IMR-90 (cell line): ENCODE results near the gene ZBP1. TPM values are rescaled to one million over a fixed set of nuclear protein-coding genes. Genes with fewer than 3 reads are reported as not detected.

Experiments
- ATAC-seq: fragments of 200-7000 bp; cut with Tn5 transposase; 2 replicates; pipeline ENCODE4 v1.9.1; 2020; ENCODE audit warnings: low read depth, mild to moderate bottlenecking, moderate library complexity
- BruUV-seq: library from RNA; stranded (reverse); fragments of 400-500 nt; replicated peaks from 2 replicates; lab custom pipeline; 2021; lab: Mats Ljungman, UMichigan
- CTCF ChIA-PET: fragments of 300-600 bp; formaldehyde crosslinking; extraction: SDS; loops from one replicate; lab custom pipeline; 2021; ENCODE audit warnings: antibody characterized with exemption; lab: Yijun Ruan, JAX
- POLR2A ChIA-PET: fragments of 300-600 bp; sonication (Branson Sonifier 250); formaldehyde crosslinking; loops from one replicate; lab custom pipeline; 2022; ENCODE audit warnings: antibody characterized with exemption; ENCODE audit not compliant: unreplicated experiment; lab: Charles Lee
- DNase-seq: peaks from one replicate; pipeline ENCODE4 v3.0.0; 2013
- H2AFZ ChIP-seq: replicated peaks from 2 replicates; pipeline ENCODE3; 2013; ENCODE audit warnings: low read length, mild to moderate bottlenecking; ENCODE audit not compliant: poor library complexity
- H2AK5ac ChIP-seq: 2 replicates; pipeline ENCODE4 v1.6.1; 2013; ENCODE audit warnings: low read depth, low read length, inconsistent platforms
- H2AK9ac ChIP-seq: replicated peaks from 2 replicates; pipeline ENCODE3; 2013; ENCODE audit warnings: mild to moderate bottlenecking, low read depth, low read length, moderate library complexity; ENCODE audit not compliant: poor library complexity
- H2BK120ac ChIP-seq: 2 replicates; pipeline ENCODE4 v1.6.1; 2013; ENCODE audit warnings: low read depth, low read length, inconsistent platforms
- H2BK15ac ChIP-seq: 3 replicates; pipeline ENCODE4 v1.6.1; 2013; ENCODE audit warnings: low read depth, low read length, inconsistent platforms
- H2BK20ac ChIP-seq: 2 replicates; pipeline ENCODE4 v1.6.1; 2013; ENCODE audit warnings: low read depth, mild to moderate bottlenecking, inconsistent platforms, low read length, moderate library complexity
- H2BK5ac ChIP-seq: 2 replicates; pipeline ENCODE4 v1.6.1; 2013; ENCODE audit warnings: mild to moderate bottlenecking, low read depth, low read length, inconsistent platforms; ENCODE audit not compliant: poor library complexity, severe bottlenecking
- H3K14ac ChIP-seq: replicated peaks from 2 replicates; pipeline ENCODE4 v1.6.1; 2013; ENCODE audit warnings: low read depth, low read length, inconsistent platforms
- H3K18ac ChIP-seq: 2 replicates; pipeline ENCODE4 v1.6.1; 2013; ENCODE audit warnings: low read depth, low read length, control low read depth
- H3K23ac ChIP-seq: 2 replicates; pipeline ENCODE4 v1.6.1; 2013; ENCODE audit warnings: low read depth, low read length, inconsistent platforms
- H3K27ac ChIP-seq: 2 replicates; pipeline ENCODE4 v1.5.1; 2013; ENCODE audit warnings: mild to moderate bottlenecking, control low read depth, low read length; ENCODE audit not compliant: insufficient read depth
- H3K27me3 ChIP-seq: 2 replicates; pipeline ENCODE4 v1.6.1; 2013; ENCODE audit warnings: low read length; ENCODE audit not compliant: control insufficient read depth, insufficient read depth
- H3K36me3 ChIP-seq: 2 replicates; pipeline ENCODE4 v1.6.1; 2013; ENCODE audit warnings: low read length, mixed read lengths; ENCODE audit not compliant: control insufficient read depth, insufficient read depth
- H3K4ac ChIP-seq: 2 replicates; pipeline ENCODE4 v1.6.1; 2013; ENCODE audit warnings: low read depth, low read length, inconsistent platforms
- H3K4me1 ChIP-seq: 2 replicates; pipeline ENCODE4 v1.6.1; 2013; ENCODE audit warnings: low read length, mixed read lengths; ENCODE audit not compliant: control insufficient read depth, insufficient read depth
- H3K4me2 ChIP-seq: 2 replicates; pipeline ENCODE4 v1.6.1; 2013; ENCODE audit warnings: low read depth, mild to moderate bottlenecking, control low read depth, low read length, moderate library complexity
- H3K4me3 ChIP-seq: 2 replicates; pipeline ENCODE4 v1.5.1; 2013; ENCODE audit warnings: low read depth, mild to moderate bottlenecking, control low read depth, low read length, moderate library complexity; ENCODE audit not compliant: insufficient read depth
- H3K56ac ChIP-seq: 2 replicates; pipeline ENCODE4 v1.6.1; 2013; ENCODE audit warnings: low read length, inconsistent platforms; ENCODE audit not compliant: insufficient read depth; ENCODE audit errors: extremely low read depth
- H3K79me1 ChIP-seq, 2 experiments: 2 replicates each; pipeline ENCODE4 v1.6.1; 2013; ENCODE audit warnings: low read length in 2 of 2, inconsistent platforms in 1 of 2, low read depth in 1 of 2
- H3K9ac ChIP-seq: 2 replicates; pipeline ENCODE4 v1.6.1; 2013; ENCODE audit warnings: low read depth, low read length, control low read depth
- H3K9me1 ChIP-seq: 2 replicates; pipeline ENCODE4 v1.6.1; 2013; ENCODE audit warnings: low read length, inconsistent platforms; ENCODE audit not compliant: insufficient read depth
- H3K9me3 ChIP-seq: 2 replicates; pipeline ENCODE4 v1.6.1; 2013; ENCODE audit warnings: low read length; ENCODE audit not compliant: control insufficient read depth, insufficient read depth
- H4K20me1 ChIP-seq: 2 replicates; pipeline ENCODE4 v1.6.1; 2013; ENCODE audit warnings: low read length, inconsistent platforms; ENCODE audit not compliant: insufficient read depth
- H4K5ac ChIP-seq: 2 replicates; pipeline ENCODE4 v1.6.1; 2013; ENCODE audit warnings: mild to moderate bottlenecking, low read depth, low read length, control low read depth
- H4K8ac ChIP-seq, 2 experiments: 2 replicates each; pipeline ENCODE4 v1.6.1; 2013; ENCODE audit warnings: low read depth in 2 of 2, low read length in 2 of 2, control low read depth in 1 of 2, inconsistent platforms in 1 of 2
- H4K91ac ChIP-seq: 2 replicates; pipeline ENCODE4 v1.6.1; 2013; ENCODE audit warnings: low read depth, low read length, inconsistent platforms; ENCODE audit not compliant: insufficient read depth
- BHLHE40 ChIP-seq: fragments of 150-350 bp; IDR thresholded peaks from 2 replicates; pipeline ENCODE4 v1.6.1; 2016; ENCODE audit warnings: mild to moderate bottlenecking, low read depth, low read length
- NFE2L2 ChIP-seq: fragments of 150-350 bp; IDR thresholded peaks from 2 replicates; pipeline ENCODE4 v1.6.1; 2016; ENCODE audit warnings: low read depth, mild to moderate bottlenecking, low read length
- SMC3 ChIP-seq: fragments of 150-350 bp; IDR thresholded peaks from 2 replicates; pipeline ENCODE4 v1.6.1; 2016; ENCODE audit warnings: low read depth, mild to moderate bottlenecking, antibody characterized with exemption, low read length, moderate library complexity
- WGBS, 2 experiments: methylation state at CpG; one replicate each; pipeline versions ENCODE4 v1.1.5 to v1.1.7; 2013; ENCODE audit warnings: missing lambda C conversion rate in 2 of 2; ENCODE audit not compliant: insufficient read length in 1 of 2; ENCODE audit errors: extremely low coverage in 2 of 2; 5-methylcytosine and 5-hydroxymethylcytosine counted together
- dilution Hi-C: fragments of 300-500 bp; cut with HindIII; formaldehyde crosslinking; loops from one replicate; pipeline ENCODE4 v1.14.3; 2018; ENCODE audit warnings: low sequenced_read_pairs; ENCODE audit not compliant: unreplicated experiment
- in situ Hi-C: fragments of 300-500 bp; cut with MboI; formaldehyde crosslinking; loops from 3 replicates; pipeline ENCODE4 v1.14.3; 2019; ENCODE audit warnings: low sequenced_read_pairs, inconsistent platforms, mixed read lengths
- intact Hi-C: fragments of 100-400 bp; cut with micrococcal nuclease; formaldehyde crosslinking; loops from 2 replicates; pipeline ENCODE4 v1.10.0; 2022
- polyA plus RNA-seq, 3 experiments: library from polyadenylated mRNA; depleted of rRNA; stranded (reverse); fragments of >200 nt; gene quantifications; 2 replicates each; pipeline ENCODE4 v1.2.3, GENCODE V29; 2012; ENCODE audit warnings: low replicate concordance in 1 of 3
- total RNA-seq: library from RNA; depleted of rRNA; stranded (reverse); fragments of >200 nt; gene quantifications from 2 replicates; pipeline ENCODE4 v1.2.3, GENCODE V29; 2012

ZBP1 gene
- total and polyA plus RNA-seq, 2 of the 4 experiments (the other 2 are of a cell fraction), result not detected

- no peak for TF ChIP-seq SMC3
Measured at GRCh38 chr20:57660181-57660921, 40.1 kb upstream of the ZBP1 start (continued).

GRCh38 chr20:57659517-57660180 lies 39.4 kb upstream of the ZBP1 start:
- Histone ChIP-seq H3K4ac (no peak overlapping the region), H3K36me3 (peaks cover 13% of the 10 kb centered on the region), H4K5ac (no peak overlapping the region), H4K8ac (no peak overlapping the region), H3K56ac (no peak overlapping the region), H2BK5ac (no peak overlapping the region), H3K79me1 (peaks cover 6 to 10% of the 10 kb centered on the region in 2 experiments; a peak in 2 of 4 replicates), H3K27ac (no peak overlapping the region), H3K4me3 (no peak overlapping the region), H3K27me3 (no peaks in the 10 kb centered on the region), H3K9me3 (no peaks in the 10 kb centered on the region), H2BK15ac (no peak overlapping the region), H2AK5ac (no peak overlapping the region), H3K4me1 (no peaks in the 10 kb centered on the region), H3K14ac (no peak overlapping the region), H3K23ac (no peak overlapping the region), H2BK20ac (no peak overlapping the region), H2AK9ac (peak overlapping the region; percentile 28), H2BK120ac (no peak overlapping the region), H4K91ac (no peak overlapping the region), H3K9me1 (peaks cover 3% of the 10 kb centered on the region; the same call in 1 of the 2 replicates), H2AFZ (no peak overlapping the region), H3K4me2 (no peak overlapping the region), H4K20me1 (peaks cover 31% of the 10 kb centered on the region), H3K18ac (no peak overlapping the region), H3K9ac (no peak overlapping the region)
- intact Hi-C loops, result loop anchor here (10.0 kb wide), 1 partner anchor 185 kb away; no protein-coding TSS in a partner anchor
- in situ Hi-C loops, result loop anchor here (10.0 kb wide), 1 partner anchor 425 kb away; no protein-coding TSS in a partner anchor
- WGBS, 2 experiments, result 92% methylated on average over 14 of the region's 24 CpGs; no CpG with 5 or more reads in 1 of the 2 experiments
- ATAC-seq (no peak), DNase-seq (no peak)
- TF ChIP-seq NFE2L2 (no peak), BHLHE40 (no peak)
- dilution Hi-C loops, result no loop called here
- CTCF ChIA-PET, result interaction anchor here (1.1 kb wide), 1 partner anchor 60 kb away, joined by 3 read pairs; no protein-coding TSS in a partner anchor
- POLR2A ChIA-PET, result no interaction called here
- no TSS peak for BruUV-seq
